BE2C (cell line): ENCODE data around the gene PLCB1.

Source experiments
- DNase-seq: peaks from one replicate; pipeline ENCODE4 v3.0.0-alpha.2; 2020
- H3K27me3 ChIP-seq: fragments of 250-450 bp; sonication (Bioruptor Pico); 2 replicates; pipeline ENCODE4 v1.5.1; 2020; ENCODE audit warnings: mild to moderate bottlenecking
- H3K36me3 ChIP-seq: fragments of 250-450 bp; sonication (Bioruptor Pico); 2 replicates; pipeline ENCODE4 v1.5.1; 2020; ENCODE audit warnings: mild to moderate bottlenecking
- H3K4me1 ChIP-seq: fragments of 250-450 bp; sonication (Bioruptor Pico); 2 replicates; pipeline ENCODE4 v1.5.1; 2020
- H3K4me3 ChIP-seq: 2 replicates; pipeline ENCODE4 v1.5.1; 2011; ENCODE audit warnings: low read depth, low read length
- H3K9me3 ChIP-seq: fragments of 250-450 bp; sonication (Bioruptor Pico); 2 replicates; pipeline ENCODE4 v1.5.1; 2020
- TF ChIP-seq, protein P1 (sequence below): IDR thresholded peaks from 2 replicates; pipeline ENCODE4 v1.5.1; 2012; ENCODE audit warnings: mild to moderate bottlenecking, low read depth, low read length

Gene PLCB1

DNA sequence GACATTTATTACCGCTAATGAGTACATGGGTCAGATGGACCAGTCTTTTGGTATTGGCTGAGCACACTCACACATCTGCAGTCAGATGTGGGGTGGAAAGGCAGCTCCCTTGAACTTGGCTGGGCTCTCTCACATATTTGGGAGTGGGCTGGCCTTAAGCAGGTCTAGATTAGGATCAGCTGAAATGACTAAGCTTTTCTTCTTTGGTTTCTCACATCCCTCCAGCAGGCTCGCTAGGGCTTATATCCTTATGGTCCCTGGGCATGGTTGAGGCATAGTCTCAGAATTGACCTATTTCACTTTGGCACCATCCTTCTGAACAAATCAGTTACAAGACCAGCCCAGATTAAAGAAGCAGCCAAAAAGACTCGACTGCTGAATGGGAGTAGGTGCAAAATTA, 14.4 kb upstream of the PLCB1 start:
- no peak for DNase-seq
- no peaks in the 10 kb centered on the region for H3K36me3 ChIP-seq
- TF ChIP-seq, protein P1, sequence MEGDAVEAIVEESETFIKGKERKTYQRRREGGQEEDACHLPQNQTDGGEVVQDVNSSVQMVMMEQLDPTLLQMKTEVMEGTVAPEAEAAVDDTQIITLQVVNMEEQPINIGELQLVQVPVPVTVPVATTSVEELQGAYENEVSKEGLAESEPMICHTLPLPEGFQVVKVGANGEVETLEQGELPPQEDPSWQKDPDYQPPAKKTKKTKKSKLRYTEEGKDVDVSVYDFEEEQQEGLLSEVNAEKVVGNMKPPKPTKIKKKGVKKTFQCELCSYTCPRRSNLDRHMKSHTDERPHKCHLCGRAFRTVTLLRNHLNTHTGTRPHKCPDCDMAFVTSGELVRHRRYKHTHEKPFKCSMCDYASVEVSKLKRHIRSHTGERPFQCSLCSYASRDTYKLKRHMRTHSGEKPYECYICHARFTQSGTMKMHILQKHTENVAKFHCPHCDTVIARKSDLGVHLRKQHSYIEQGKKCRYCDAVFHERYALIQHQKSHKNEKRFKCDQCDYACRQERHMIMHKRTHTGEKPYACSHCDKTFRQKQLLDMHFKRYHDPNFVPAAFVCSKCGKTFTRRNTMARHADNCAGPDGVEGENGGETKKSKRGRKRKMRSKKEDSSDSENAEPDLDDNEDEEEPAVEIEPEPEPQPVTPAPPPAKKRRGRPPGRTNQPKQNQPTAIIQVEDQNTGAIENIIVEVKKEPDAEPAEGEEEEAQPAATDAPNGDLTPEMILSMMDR = no peak
- H3K27me3 ChIP-seq = no peaks in the 10 kb centered on the region
- H3K9me3 ChIP-seq = no peaks in the 10 kb centered on the region
- H3K4me1 ChIP-seq = peaks cover 24% of the 10 kb centered on the region
- H3K4me3 ChIP-seq = no peak overlapping the region

DNA sequence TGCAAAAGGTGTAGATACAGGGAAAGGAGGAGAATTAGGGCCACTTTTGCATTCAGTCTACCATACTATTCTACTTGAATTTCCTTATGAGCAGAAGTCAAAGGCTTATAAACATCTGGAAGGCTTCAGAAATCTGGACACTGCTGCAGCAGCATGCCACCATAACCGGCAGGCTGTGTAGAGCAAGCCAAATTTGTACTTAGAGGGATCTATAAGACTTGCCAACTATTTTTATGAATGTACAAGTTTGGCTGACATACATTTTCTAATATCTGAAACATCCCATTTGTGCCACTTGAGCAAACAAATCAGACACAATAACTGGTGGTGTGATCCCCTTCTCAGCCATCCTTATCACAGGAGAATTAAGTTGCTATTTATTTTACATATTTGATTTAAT, 14.0 kb upstream of the PLCB1 start:
- no peaks in the 10 kb centered on the region for H3K27me3 ChIP-seq
- TF ChIP-seq, protein P1 = no peak
- no peak for DNase-seq
- H3K36me3 ChIP-seq = no peaks in the 10 kb centered on the region
- H3K4me3 ChIP-seq = no peak overlapping the region
- H3K4me1 ChIP-seq = peaks cover 24% of the 10 kb centered on the region
- H3K9me3 ChIP-seq = no peaks in the 10 kb centered on the region

- DNase-seq = no peak
- Histone ChIP-seq H3K27me3 (no peaks in the 10 kb centered on the region), H3K4me1 (peaks cover 24% of the 10 kb centered on the region), H3K36me3 (no peaks in the 10 kb centered on the region), H3K9me3 (no peaks in the 10 kb centered on the region), H3K4me3 (no peak overlapping the region)
- TF ChIP-seq, protein P1 = no peak
Measured at GRCh38 chr20:8118760-8119159, 13.3 kb upstream of the PLCB1 start.

DNA sequence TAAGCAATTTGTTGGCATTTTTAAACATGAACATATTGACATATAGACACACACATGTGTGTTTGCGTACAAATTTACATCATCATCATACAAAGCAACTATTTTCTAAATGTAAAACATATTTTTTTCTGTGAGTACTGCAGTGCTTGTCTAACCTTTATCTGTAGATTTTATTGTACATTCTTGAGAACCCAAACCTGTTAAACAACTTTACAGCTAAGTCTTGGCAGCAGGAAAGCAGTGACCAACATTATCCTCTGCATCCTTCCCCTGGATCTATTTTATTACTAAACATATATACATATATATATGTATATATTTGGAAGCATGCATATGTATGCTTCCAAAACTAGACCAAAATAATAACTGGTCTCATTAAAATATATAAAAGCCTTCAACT, 10.4 kb upstream of the PLCB1 start:
- H3K4me3 ChIP-seq = no peak overlapping the region
- no peak for DNase-seq
- peaks cover 14% of the 10 kb centered on the region for H3K4me1 ChIP-seq
- H3K9me3 ChIP-seq = no peaks in the 10 kb centered on the region
- TF ChIP-seq, protein P1 = no peak
- H3K27me3 ChIP-seq = no peaks in the 10 kb centered on the region
- H3K36me3 ChIP-seq = no peaks in the 10 kb centered on the region

DNA sequence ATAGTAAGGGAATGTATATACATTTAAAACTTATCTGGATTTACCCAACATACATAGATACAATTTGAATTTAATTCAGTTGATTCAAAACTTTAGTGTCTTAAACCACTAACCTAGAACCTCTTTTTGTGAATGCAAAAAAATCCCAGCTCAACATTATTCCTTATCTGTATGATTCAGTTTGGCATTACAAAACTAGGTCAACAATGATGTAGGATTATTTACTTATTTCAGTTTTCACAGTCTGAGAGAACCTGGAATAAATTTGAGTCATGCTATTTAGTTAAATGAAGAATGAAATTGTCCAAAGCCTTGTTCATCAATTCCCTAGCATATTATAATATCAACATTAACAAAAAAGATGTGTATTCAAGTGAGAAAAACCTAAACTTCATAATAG, 7.4 kb upstream of the PLCB1 start:
- H3K9me3 ChIP-seq = no peaks in the 10 kb centered on the region
- no peak overlapping the region for H3K4me3 ChIP-seq
- no peaks in the 10 kb centered on the region for H3K36me3 ChIP-seq
- H3K27me3 ChIP-seq = no peaks in the 10 kb centered on the region
- DNase-seq = no peak
- TF ChIP-seq, protein P1 = no peak
- H3K4me1 ChIP-seq = peaks cover 10% of the 10 kb centered on the region; the same call in 1 of the 2 replicates

DNA sequence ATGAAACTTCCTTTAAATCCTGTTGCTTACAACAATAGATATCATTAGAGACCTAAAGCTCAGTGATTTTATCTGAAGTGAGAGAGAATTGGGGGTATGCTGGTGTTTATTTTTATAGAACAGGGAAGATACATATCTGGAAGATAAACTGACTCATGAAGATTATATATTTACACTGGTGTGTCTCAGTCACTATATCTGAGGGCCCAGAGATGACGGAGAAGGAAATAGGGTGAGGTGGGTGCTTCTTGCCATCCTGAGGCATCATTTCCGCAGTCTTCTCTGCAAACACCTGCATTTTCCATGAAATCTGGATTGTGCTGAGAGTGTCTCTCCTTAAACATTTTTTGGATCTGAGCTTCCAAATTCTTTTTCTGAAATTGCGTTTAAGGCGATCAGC, 5.9 kb upstream of the PLCB1 start:
- TF ChIP-seq, protein P1 = no peak
- Histone ChIP-seq H3K4me3 (no peak overlapping the region), H3K9me3 (no peaks in the 10 kb centered on the region), H3K4me1 (peaks cover 10% of the 10 kb centered on the region; the same call in 1 of the 2 replicates), H3K27me3 (no peaks in the 10 kb centered on the region), H3K36me3 (no peaks in the 10 kb centered on the region)
- no peak for DNase-seq
